HepG2 (cell line): ENCODE measurements around the gene COQ7. TPM values are rescaled to one million over a fixed set of nuclear protein-coding genes. Genes with fewer than 3 reads are reported as not detected.
A peak's percentile ranks its signal among the peaks of the same experiment; 100 is the strongest.

Source experiments
- ATAC-seq: fragments of 200-7000 bp; cut with Tn5 transposase; 3 replicates; pipeline ENCODE4 v1.9.1; 2020; ENCODE audit warnings: mild to moderate bottlenecking, moderate library complexity
- BruUV-seq: library from RNA; stranded (reverse); fragments of 400-500 nt; replicated peaks from 2 replicates; lab custom pipeline; 2021; lab: Mats Ljungman, UMichigan
- CTCF ChIA-PET: fragments of 300-600 bp; formaldehyde crosslinking; extraction: SDS; loops from one replicate; lab custom pipeline; 2021; ENCODE audit warnings: low total read pairs, inconsistent platforms, low intra/inter-chr PET ratio; lab: Yijun Ruan, JAX
- POLR2A ChIA-PET: fragments of 350-600 bp; sonication (Branson Sonifier 250); formaldehyde crosslinking; loops from one replicate; lab custom pipeline; 2020; ENCODE audit warnings: antibody characterized with exemption, inconsistent platforms; lab: Yijun Ruan, JAX
- DNase-seq: peaks from one replicate; pipeline ENCODE4 v3.0.0-alpha.2; 2015; ENCODE audit warnings: low spot score
- FAIRE-seq: peaks from 3 replicates; lab custom pipeline; 2011; peaks lifted over from hg19 to GRCh38; lab: Jason Lieb, UNC
- H2AFZ ChIP-seq: one replicate; pipeline ENCODE4 v1.6.1; 2011; ENCODE audit warnings: low read length, inconsistent platforms
- H3K27ac ChIP-seq: fragments of 300-600 bp; 3 replicates; pipeline ENCODE4 v1.8.0; 2011; ENCODE audit warnings: mixed run types, mild to moderate bottlenecking, mixed read lengths, low read length, inconsistent platforms; ENCODE audit not compliant: insufficient read depth; ENCODE audit errors: extremely low read length
- H3K27me3 ChIP-seq, 2 experiments: fragments of 200-600 bp in 1 of 2; 2 replicates in 1 of 2; 3 replicates in 1 of 2; pipeline versions ENCODE4 v1.6.0 to v1.8.0; 2011; ENCODE audit warnings: low read length in 2 of 2, mild to moderate bottlenecking in 2 of 2, moderate library complexity in 2 of 2, inconsistent platforms in 1 of 2; ENCODE audit not compliant: insufficient read depth in 2 of 2, control insufficient read depth in 1 of 2
- H3K36me3 ChIP-seq, 2 experiments: fragments of 200-600 bp in 1 of 2; replicated peaks in 1 of 2; 2 replicates in 1 of 2; 3 replicates in 1 of 2; pipeline versions ENCODE4 v1.5.1 to v1.8.0; 2011; ENCODE audit warnings: low read length in 2 of 2, inconsistent platforms in 1 of 2; ENCODE audit not compliant: insufficient read depth in 2 of 2, control insufficient read depth in 1 of 2
- H3K4me1 ChIP-seq: 2 replicates; pipeline ENCODE4 v1.5.1; 2012; ENCODE audit warnings: low read length, inconsistent platforms; ENCODE audit not compliant: insufficient read depth
- H3K4me2 ChIP-seq: 2 replicates; pipeline ENCODE4 v1.6.0; 2011; ENCODE audit warnings: low read depth, low read length, inconsistent platforms
- H3K4me3 ChIP-seq, 3 experiments: fragments of 200-600 bp in 1 of 3; sonication (generic), shearing (Covaris generic) in 1 of 3; replicated peaks in 1 of 3; 2 replicates each; pipeline ENCODE4 v1.5.1; 2011 to 2016; ENCODE audit warnings: low read length in 3 of 3, inconsistent platforms in 2 of 3, low read depth in 2 of 3, mild to moderate bottlenecking in 2 of 3, control low read depth in 1 of 3, mixed read lengths in 1 of 3; ENCODE audit not compliant: insufficient read depth in 1 of 3
- H3K79me2 ChIP-seq: one replicate; pipeline ENCODE4 v1.6.1; 2011; ENCODE audit warnings: low read length, inconsistent platforms; ENCODE audit not compliant: insufficient read depth
- H3K9ac ChIP-seq: 2 replicates; pipeline ENCODE4 v1.6.0; 2011; ENCODE audit warnings: mild to moderate bottlenecking, low read depth, low read length, inconsistent platforms; ENCODE audit not compliant: insufficient read depth
- H3K9me3 ChIP-seq: 2 replicates; pipeline ENCODE4 v1.5.1; 2012; ENCODE audit warnings: mild to moderate bottlenecking, low read length
- H4K20me1 ChIP-seq: 2 replicates; pipeline ENCODE4 v1.6.0; 2011; ENCODE audit warnings: inconsistent platforms, mild to moderate bottlenecking, low read length, moderate library complexity; ENCODE audit not compliant: insufficient read depth
- ATF6 ChIP-seq: sonication (generic); formaldehyde crosslinking; conservative IDR thresholded peaks from 2 replicates; pipeline ENCODE4 v1.4.0; 2020; ENCODE audit warnings: missing genetic modification reagents
- CREB3 ChIP-seq: sonication (generic); formaldehyde crosslinking; IDR thresholded peaks from 2 replicates; pipeline ENCODE4 v1.5.0; 2020; ENCODE audit warnings: missing genetic modification reagents
- FOXA3 ChIP-seq: IDR thresholded peaks from 2 replicates; pipeline ENCODE4 v1.6.1; 2016; ENCODE audit warnings: missing genetic modification reagents, missing compliant biosample characterization
- MBNL3 ChIP-seq: fragments of 250-450 bp; sonication (Bioruptor Pico); conservative IDR thresholded peaks from 2 replicates; pipeline ENCODE4 v1.8.0; 2022; ENCODE audit warnings: mild to moderate bottlenecking, inconsistent platforms
- NFYB ChIP-seq: sonication (generic); formaldehyde crosslinking; IDR thresholded peaks from 2 replicates; pipeline ENCODE4 v1.4.0; 2020; ENCODE audit warnings: missing genetic modification reagents
- NFYC ChIP-seq: IDR thresholded peaks from 2 replicates; pipeline ENCODE4 v1.6.1; 2016; ENCODE audit warnings: missing genetic modification reagents, missing compliant biosample characterization
- RXRB ChIP-seq: IDR thresholded peaks from 2 replicates; pipeline ENCODE4 v1.6.1; 2016; ENCODE audit warnings: borderline replicate concordance, missing genetic modification reagents, missing compliant biosample characterization
- USF2 ChIP-seq, 2 experiments: sonication (generic) in 1 of 2; formaldehyde crosslinking in 1 of 2; IDR thresholded peaks; 2 replicates each; pipeline versions ENCODE4 v1.5.1 to v1.6.1; 2011 to 2020; ENCODE audit warnings: borderline replicate concordance in 1 of 2, low read depth in 1 of 2, low read length in 1 of 2, mild to moderate bottlenecking in 1 of 2, missing genetic modification reagents in 1 of 2, moderate library complexity in 1 of 2
- ZNF281 ChIP-seq: sonication (generic); formaldehyde crosslinking; IDR thresholded peaks from 2 replicates; pipeline ENCODE4 v1.4.0; 2020; ENCODE audit warnings: missing genetic modification reagents, borderline replicate concordance
- ZSCAN29 ChIP-seq: sonication (generic); formaldehyde crosslinking; conservative IDR thresholded peaks from 2 replicates; pipeline ENCODE4 v1.4.0; 2020; ENCODE audit warnings: mild to moderate bottlenecking, missing genetic modification reagents
- WGBS: methylation state at CpG from one replicate; pipeline ENCODE4 v1.1.6; 2017; ENCODE audit warnings: low lambda C conversion rate; 5-methylcytosine and 5-hydroxymethylcytosine counted together
- in situ Hi-C: cut with HindIII; loops from 2 replicates; pipeline ENCODE4 v1.10.0; 2017; ENCODE audit warnings: low pct_unique_long_range_greater_than_20kb; ENCODE audit not compliant: extremely low pct_ligation_motif_present
- intact Hi-C: fragments of 100-400 bp; cut with micrococcal nuclease; formaldehyde crosslinking; loops from one replicate; pipeline ENCODE4 v1.10.0; 2022; ENCODE audit not compliant: unreplicated experiment
- polyA plus RNA-seq, 8 experiments: library from polyadenylated mRNA; depleted of rRNA in 3 of 8; stranded (reverse) in 7 of 8; unstranded in 1 of 8; fragments of >200 nt; fragmentation: Illumina TruSeq in 4 of 8; extraction: Trizol in 4 of 8; gene quantifications; 2 replicates each; pipeline versions ENCODE4 v1.2.1 to v1.2.3, GENCODE V29; 2011 to 2016; ENCODE audit warnings: low read depth in 4 of 8, missing spikeins in 1 of 8, mixed read lengths in 1 of 8; ENCODE audit not compliant: insufficient read depth in 1 of 8
- total RNA-seq, 5 experiments: library from RNA; depleted of rRNA; stranded (reverse); fragments of >200 nt; fragmentation: Illumina TruSeq; extraction: Trizol; gene quantifications; 2 replicates each; pipeline ENCODE4 v1.2.3, GENCODE V29; 2016; ENCODE audit warnings: low read depth in 1 of 5

Gene COQ7
- total and polyA plus RNA-seq, 2 of the 13 experiments (the other 11 are each of a cell fraction or from before 2014, with no cell fraction given): 20.1 to 45.7 TPM

- Histone ChIP-seq H3K27me3 (no peaks in the 10 kb centered on the region), H3K27ac (no peak overlapping the region), H3K79me2 (no peaks in the 10 kb centered on the region), H3K4me3 (no peak overlapping the region), H3K4me1 (no peaks in the 10 kb centered on the region), H3K9ac (no peak overlapping the region), H4K20me1 (no peaks in the 10 kb centered on the region), H3K4me2 (no peak overlapping the region), H2AFZ (no peak overlapping the region), H3K9me3 (no peaks in the 10 kb centered on the region), H3K36me3 (peaks cover 4 to 6% of the 10 kb centered on the region in 2 experiments; a peak in 2 of 5 replicates)
- CTCF ChIA-PET: no interaction called here
- POLR2A ChIA-PET: no interaction called here
- no TSS peak for BruUV-seq
- FAIRE-seq (no peak), DNase-seq (no peak), ATAC-seq (no peak)
- in situ Hi-C loops (no loop called here), intact Hi-C loops (no loop called here)
- 0 out of 2 replicates have a peak, but pooled peaks have one; percentile 15 for TF ChIP-seq USF2 (IDR thresholded peaks at IDR 0.05; ENCODE audit: low read depth, low read length)
- TF ChIP-seq USF2 (CRISPR knock-in tag; IDR thresholded peaks at IDR 0.05; ENCODE audit: borderline replicate concordance): no peak
- peak; percentile 51 for TF ChIP-seq NFYC
- TF ChIP-seq RXRB (CRISPR knock-in tag): no peak
- peak; percentile 61 for TF ChIP-seq NFYB (CRISPR knock-in tag)
- TF ChIP-seq FOXA3 (CRISPR knock-in tag): no peak
- 74% methylated on average over 4 of the region's 4 CpGs for WGBS
Observed at GRCh38 chr16:19031738-19032137, 35.7 kb upstream of the COQ7 start.

GRCh38 chr16:19033761-19034160 is 33.7 kb upstream of the COQ7 start:
- WGBS: 94% methylated on average over 1 of the region's 1 CpG
- Histone ChIP-seq H3K4me2 (no peak overlapping the region), H3K9ac (no peak overlapping the region), H4K20me1 (no peaks in the 10 kb centered on the region), H3K4me1 (no peaks in the 10 kb centered on the region), H3K27ac (no peak overlapping the region), H2AFZ (no peak overlapping the region), H3K27me3 (no peaks in the 10 kb centered on the region), H3K9me3 (no peaks in the 10 kb centered on the region), H3K79me2 (no peaks in the 10 kb centered on the region), H3K36me3 (peaks cover 4 to 6% of the 10 kb centered on the region in 2 experiments; a peak in 2 of 5 replicates), H3K4me3 (no peak overlapping the region)
- intact Hi-C loops: no loop called here
- no peak for DNase-seq
- ChIA-PET CTCF (no interaction called here), POLR2A (no interaction called here)
- no peak for FAIRE-seq
- in situ Hi-C loops: no loop called here
- no TSS peak for BruUV-seq
- ATAC-seq: no peak
- TF ChIP-seq MBNL3 (CRISPR knock-in tag) (no peak), ZSCAN29 (CRISPR knock-in tag) (no peak), ATF6 (CRISPR knock-in tag) (no peak), ZNF281 (CRISPR knock-in tag) (no peak), CREB3 (no peak)
